ENCODE measurements around the gene CTXND1. TPM values are rescaled to one million over a fixed set of nuclear protein-coding genes. Genes with fewer than 3 reads are reported as not detected.

CTXND1 gene
- total and polyA plus RNA-seq, 2 of the 13 experiments (the other 11 are each of a cell fraction or from before 2014, with no cell fraction given): 1.2 to 2.1 TPM

GRCh38 chr15:80186597-80186996, 65.4 kb downstream of the CTXND1 start (continued):
- TF ChIP-seq POGK (CRISPR knock-in tag; conservative IDR thresholded peaks at IDR 0.05): no peak
- TF ChIP-seq FOXO1 (CRISPR knock-in tag; IDR thresholded peaks at IDR 0.05): no peak
- no peak for TF ChIP-seq ZNF547 (CRISPR knock-in tag; IDR thresholded peaks at IDR 0.05)

GRCh38 chr15:80186066-80186465, 65.9 kb downstream of the CTXND1 start:
- Histone ChIP-seq H3K4me1 (ENCODE audit: insufficient read depth, low read length) (peaks cover 8% of the 10 kb centered on the region), H3K79me2 (ENCODE audit: insufficient read depth, low read length) (no peaks in the 10 kb centered on the region), H3K4me2 (ENCODE audit: low read depth, low read length) (no peak overlapping the region), H3K27ac (ENCODE audit: extremely low read length, insufficient read depth, low read length) (no peak overlapping the region), H3K4me3 (replicated peaks in 1 of 3; ENCODE audit: insufficient read depth in 1 of 3, low read depth in 2 of 3, low read length in 3 of 3) (no peak overlapping the region), H3K36me3 (replicated peaks in 1 of 2; ENCODE audit: control insufficient read depth in 1 of 2, insufficient read depth in 2 of 2, low read length in 2 of 2) (peaks cover 18 to 58% of the 10 kb centered on the region in 2 experiments), H3K9ac (ENCODE audit: insufficient read depth, low read depth, low read length) (no peak overlapping the region), H3K27me3 (ENCODE audit: control insufficient read depth in 1 of 2, insufficient read depth in 2 of 2, low read length in 2 of 2) (no peaks in the 10 kb centered on the region), H2AFZ (ENCODE audit: low read length) (no peak overlapping the region), H3K9me3 (ENCODE audit: low read length) (no peaks in the 10 kb centered on the region), H4K20me1 (ENCODE audit: insufficient read depth, low read length) (no peaks in the 10 kb centered on the region)
- 94% methylated on average over 3 of the region's 7 CpGs for WGBS (ENCODE audit: low lambda C conversion rate)
- DNase-seq (ENCODE audit: low spot score): no peak
- no peak for TF ChIP-seq ZNF691 (CRISPR knock-in tag; IDR thresholded peaks at IDR 0.05; ENCODE audit: borderline replicate concordance, low read depth)
- no peak for TF ChIP-seq ZNF124 (CRISPR knock-in tag; IDR thresholded peaks at IDR 0.05)
- intact Hi-C loops (cut with micrococcal nuclease; ENCODE audit: unreplicated experiment) (no loop called here), in situ Hi-C loops (cut with HindIII; ENCODE audit: extremely low pct_ligation_motif_present, low pct_unique_long_range_greater_than_20kb) (no loop called here)
- no TSS peak for BruUV-seq (replicated peaks)
- CTCF ChIA-PET (ENCODE audit: low intra/inter-chr PET ratio, low total read pairs): no interaction called here
- ATAC-seq: no peak
- POLR2A ChIA-PET: no interaction called here
- FAIRE-seq: no peak

All from HepG2 (cell line).